ENCODE measurements around the gene UPK3B.
"Not testable (repeated sequence)": the region's sequence is repeated elsewhere in the genome, so short reads cannot be mapped to it uniquely, and the experiment has no call there.

The UPK3B gene

DNA sequence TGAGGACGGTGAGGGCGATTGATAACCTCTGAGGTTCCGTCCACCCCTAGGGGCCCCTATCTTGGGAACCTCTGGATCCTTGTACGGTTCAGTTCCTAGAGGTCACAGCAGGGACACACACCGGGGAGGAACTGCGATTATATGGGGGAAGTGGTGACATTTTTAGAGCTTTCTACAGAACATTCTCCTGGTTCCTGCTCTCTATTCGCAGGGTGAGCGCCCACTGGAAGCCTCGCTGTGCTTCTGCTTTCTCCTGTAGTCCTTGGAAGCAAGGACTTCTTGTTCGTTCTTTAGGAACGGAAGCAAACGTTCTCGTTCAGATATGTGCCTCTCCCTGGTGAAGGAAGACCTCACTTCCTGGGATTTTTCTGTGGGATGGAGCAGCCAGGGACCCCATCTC is 22.4 kb upstream of the UPK3B start:
- not testable (repeated sequence) for DNase-seq (ENCODE audit: low read depth in 2 of 2)

DNA sequence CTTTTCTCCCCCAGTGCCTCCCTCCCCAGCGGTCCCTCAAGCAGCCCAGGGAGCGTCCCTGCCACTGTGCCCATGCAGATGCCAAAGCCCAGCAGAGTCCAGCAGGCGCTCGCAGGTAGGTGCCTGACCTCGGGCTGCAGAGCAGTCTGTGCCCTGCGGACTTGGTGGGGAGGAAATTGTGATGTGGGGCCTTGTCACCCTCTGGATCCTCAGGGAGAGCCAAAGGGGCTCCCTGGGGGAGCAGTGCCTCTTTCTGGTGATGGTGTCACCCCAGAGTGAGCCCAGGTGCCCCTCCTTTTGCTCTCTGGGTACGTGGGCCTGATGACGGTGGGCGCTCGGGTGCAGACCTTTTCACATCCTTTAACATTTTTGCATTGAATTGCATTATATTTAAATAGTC is 18.2 kb upstream of the UPK3B start:
- not testable (repeated sequence) for DNase-seq (ENCODE audit: low read depth in 2 of 2)

DNA sequence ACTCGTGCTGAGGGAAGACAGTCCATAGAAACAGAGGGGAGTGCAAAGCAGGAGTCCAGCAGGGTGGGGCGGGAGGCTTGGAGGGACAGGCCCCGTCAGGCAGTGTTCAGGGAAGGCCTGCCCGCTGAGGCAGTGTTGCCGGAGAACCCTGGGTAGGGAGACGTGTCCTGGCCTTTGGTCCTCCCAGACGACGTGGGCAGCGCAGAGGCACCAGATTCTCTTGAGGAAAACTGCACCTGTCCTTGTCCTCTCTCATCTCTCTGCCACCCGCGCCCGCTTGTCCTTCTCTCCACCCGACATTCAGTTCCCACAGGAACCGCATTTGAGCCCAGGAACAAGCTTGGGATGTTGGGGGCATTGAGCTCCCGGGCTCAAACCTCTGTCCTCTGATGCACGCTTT is 14.6 kb upstream of the UPK3B start:
- not testable (repeated sequence) for DNase-seq (ENCODE audit: low read depth in 2 of 2)

DNA sequence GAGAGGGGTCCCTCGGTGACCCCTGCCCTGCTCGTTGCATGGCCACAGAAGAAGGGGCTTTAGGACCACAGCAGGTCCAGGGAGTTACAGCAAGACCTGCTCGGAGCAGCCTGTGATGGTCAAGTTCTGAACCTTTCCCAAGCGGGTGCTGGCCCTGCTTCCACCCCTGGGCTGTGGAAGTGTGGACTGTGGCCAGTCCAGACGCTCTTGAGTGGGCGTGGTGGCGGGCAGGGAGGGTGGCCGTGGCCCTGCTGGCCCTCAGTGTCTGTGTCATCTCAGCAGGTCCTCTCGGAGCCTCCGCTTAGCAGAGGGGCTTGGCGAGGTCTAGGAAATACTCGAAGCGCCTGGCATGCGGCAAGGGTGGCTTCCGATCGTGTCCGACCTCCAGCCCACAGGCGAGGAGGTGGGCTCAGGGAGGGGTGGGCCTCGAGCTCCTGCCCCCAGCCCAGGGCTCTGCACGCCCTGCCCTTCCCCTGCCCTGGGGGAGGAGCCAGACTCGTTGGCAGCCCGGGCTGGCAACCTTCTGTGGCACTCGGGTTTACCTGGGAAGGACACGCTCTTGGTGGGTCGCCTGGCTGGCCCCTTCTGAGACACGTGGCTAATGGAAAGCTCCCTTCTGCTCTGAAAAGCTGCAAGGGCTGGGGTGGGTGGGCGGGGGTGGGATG is 12.3 kb upstream of the UPK3B start:
- DNase-seq (ENCODE audit: low read depth in 2 of 2) = not testable (repeated sequence)

DNA sequence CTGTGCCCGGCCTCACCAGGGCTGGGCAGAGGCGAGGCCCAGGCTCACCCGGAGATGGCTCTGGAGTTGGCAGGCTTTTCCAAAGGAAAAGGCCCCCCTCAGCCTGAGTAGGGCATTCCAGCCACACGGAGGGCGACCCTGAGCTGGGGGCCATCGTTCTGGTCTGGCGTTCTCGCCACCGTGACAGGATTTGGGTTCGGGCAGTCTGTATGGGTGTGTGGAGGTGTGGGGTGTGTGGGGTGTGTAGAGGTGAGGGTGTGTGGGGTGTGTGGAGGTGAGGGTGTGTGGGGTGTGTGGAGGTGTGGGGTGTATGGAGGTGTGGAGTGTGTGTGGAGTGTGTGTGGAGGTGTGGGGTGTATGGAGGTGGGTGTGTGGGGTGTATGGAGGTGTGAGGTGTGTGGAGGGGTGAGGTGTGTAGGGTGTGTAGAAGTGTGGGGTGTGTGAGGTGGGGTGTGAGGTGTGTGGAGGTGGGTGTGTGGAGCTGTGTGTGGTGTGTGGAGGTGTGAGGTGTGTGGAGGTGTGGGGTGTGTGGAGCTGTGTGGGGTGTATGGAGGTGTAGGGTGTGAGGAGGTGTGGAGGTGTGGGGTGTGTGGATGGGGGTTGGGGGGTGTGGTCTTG is 11.7 kb upstream of the UPK3B start:
- DNase-seq (ENCODE audit: low read depth in 2 of 2) = not testable (repeated sequence)

DNA sequence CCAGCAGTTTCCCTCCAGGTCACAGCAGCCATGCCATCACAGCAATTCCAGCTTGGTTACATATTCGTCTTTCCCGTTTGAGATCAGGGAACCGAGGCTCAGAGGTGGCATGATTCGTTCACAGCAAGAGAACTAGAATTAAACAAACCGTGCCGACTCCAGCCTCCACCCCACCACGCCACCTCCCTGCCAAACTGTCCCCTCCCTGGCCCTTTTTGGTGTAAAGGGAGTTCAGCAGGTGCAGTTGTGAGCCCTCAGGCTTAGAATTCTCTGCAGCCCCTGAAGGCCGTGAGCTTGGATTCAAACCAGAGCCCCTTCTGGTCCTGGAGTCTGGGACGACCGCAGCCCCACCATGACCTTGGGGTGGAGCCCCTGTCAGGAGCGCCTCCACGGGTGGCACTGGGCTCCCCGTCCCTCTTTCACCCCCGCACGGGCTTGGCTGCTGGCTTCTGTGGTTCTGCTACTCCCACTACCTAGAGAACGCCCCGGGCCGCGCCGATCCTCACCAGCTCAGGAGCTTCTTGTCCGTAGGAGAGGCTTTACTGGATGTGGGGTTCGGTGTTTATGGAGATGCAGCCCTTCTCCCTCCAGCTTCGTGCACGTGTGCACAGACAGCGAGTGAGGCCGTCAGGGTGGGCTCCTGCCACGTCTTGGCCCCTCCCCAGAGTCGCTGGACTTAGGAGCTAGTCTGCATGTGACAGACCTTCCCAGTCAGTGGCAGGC is 11.0 kb upstream of the UPK3B start:
- not testable (repeated sequence) for DNase-seq (ENCODE audit: low read depth in 2 of 2)

DNA sequence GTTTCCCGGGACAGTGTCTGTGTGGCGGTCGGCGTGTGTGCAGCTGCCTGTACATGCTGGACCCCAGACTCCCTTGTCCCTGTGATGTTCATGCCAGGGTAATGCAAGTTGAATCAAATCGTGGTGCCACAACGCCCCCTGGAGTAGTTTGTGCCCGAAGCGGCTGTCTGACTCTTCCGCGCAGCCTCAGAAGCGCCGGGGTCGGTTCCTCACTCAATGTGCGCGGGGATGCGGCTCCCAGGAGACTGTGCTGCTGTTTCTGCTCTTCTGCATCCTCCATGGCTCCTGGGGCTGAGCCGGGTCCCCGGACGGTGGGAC is 10.5 kb upstream of the UPK3B start:
- not testable (repeated sequence) for DNase-seq (ENCODE audit: low read depth in 2 of 2)

DNA sequence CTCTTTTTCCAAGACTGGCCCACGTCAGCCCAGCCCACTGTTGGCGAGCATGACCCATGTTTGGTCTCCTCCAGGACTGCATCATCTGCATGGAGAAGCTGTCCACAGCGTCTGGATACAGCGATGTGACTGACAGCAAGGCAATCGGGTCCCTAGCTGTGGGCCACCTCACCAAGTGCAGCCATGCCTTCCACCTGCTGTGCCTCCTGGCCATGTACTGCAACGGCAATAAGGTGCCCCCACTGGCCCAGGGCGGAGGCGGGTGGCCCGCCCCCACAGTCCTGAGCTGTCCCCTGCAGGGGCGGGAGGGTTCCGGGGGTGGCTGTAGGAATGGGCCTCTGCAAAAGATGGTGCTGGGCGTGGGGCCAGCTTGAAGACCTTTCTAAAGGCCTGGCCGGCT is 8.1 kb upstream of the UPK3B start:
- not testable (repeated sequence) for DNase-seq (ENCODE audit: low read depth in 2 of 2)

DNA sequence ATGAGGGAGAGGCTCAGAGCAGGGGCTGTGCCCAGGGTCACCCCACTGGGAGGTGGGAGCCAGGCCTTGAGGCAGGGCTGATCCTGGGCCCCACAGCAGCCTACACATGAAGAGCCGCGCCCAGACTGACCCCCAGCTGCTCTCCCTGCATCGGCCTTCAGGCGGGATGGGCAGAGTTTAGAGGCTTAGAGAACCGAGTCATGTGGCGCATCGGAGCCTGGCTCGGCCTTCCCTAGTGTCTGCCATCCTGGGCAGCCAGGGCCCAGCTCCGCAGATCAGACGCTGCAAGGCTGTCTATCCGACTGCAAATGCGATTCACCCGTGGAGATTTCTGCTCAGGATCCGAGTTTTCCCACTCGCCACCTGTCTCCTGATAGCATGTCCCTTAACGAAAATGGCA is 7.5 kb upstream of the UPK3B start:
- DNase-seq (ENCODE audit: low read depth in 2 of 2) = not testable (repeated sequence)

DNA sequence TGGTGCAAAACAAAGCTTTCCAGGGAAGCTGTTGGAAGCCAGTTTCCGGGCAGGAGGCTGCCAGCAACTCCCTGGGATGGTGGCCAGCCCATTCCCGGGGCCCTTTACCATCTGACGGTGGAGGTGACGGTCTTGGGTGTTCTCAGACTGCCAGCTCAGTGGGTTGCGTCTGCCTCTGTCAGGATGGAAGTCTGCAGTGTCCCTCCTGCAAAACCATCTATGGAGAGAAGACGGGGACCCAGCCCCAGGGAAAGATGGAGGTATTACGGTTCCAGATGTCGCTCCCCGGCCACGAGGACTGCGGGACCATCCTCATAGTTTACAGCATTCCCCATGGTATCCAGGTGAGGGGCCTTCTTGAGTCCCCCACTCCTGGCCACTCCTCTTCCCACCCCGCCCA is 7.1 kb upstream of the UPK3B start:
- not testable (repeated sequence) for DNase-seq (ENCODE audit: low read depth in 2 of 2)

DNA sequence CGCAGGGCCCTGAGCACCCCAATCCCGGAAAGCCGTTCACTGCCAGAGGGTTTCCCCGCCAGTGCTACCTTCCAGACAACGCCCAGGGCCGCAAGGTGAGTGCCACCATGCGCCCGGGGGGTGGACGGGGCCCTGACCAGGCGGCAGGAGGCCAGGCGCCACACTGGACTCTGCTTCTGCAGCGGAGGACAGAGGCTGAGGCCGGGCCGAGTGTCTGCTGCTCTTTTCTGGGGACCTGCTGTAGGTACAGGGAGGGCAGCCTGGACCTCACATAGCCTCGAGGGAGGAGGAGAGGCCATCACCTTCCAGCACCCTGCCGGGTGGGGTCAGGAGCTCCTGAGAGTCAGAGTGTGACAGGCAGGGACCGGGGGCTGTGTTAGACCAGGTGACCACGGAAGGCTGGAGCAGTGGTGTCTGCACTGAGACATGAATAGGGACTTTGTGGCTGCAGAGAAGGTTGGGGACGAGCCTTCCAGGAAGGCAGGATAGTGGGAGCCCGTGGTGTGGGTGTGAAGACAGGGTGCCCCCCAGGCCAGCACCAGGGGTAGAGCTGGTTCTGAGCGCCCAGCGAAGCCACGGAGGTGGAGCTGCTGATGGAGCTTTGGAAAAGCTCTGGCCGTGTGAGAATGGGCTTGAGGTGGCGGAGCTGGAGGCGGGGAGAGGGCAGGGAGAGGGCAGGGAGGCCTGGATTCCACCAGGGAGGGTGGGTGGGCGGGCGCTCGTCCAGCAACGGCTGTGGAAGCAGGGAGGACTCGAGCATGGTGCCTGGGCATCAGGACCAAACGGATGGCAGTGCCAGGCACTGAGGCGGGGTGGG is 5.8 kb upstream of the UPK3B start:
- DNase-seq (ENCODE audit: low read depth in 2 of 2) = not testable (repeated sequence)

DNA sequence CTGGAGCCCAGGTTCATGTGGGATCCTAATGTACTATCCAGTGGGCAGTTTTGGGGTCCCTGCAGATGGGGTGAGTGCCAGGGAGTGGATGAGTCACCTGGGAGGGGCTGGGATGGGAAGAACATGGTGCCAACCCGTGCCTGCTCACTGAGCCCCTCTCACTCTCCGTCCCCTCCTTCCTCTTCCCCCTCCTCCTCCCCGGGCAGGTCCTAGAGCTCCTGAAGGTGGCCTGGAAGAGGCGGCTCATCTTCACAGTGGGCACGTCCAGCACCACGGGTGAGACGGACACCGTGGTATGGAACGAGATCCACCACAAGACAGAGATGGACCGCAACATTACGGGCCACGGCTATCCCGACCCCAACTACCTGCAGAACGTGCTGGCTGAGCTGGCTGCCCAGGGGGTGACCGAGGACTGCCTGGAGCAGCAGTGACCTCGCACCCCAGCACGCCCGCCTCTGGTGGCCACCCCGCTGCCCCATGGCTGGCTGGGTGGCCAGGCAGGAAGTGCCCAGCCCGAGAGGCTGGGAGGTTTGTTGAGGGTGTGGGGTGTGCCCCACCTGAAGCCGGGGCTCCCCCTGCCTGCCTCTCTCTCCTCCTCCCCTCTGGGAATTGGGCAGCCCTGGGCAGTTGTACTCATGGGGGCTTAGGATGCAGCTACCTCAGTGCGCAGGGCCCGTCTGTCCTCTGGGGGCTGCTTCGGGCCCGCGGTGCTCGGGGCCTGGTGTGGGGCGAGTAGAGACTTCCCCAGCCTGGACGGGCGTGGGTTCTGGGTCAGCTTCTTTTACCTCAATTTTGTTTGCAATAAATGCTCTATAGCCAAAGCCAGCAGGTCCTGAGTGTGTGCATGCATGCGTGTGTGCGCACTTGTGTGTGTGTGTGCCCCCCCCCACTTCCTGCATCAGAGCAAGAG is 4.9 kb upstream of the UPK3B start:
- DNase-seq (ENCODE audit: low read depth in 2 of 2) = no peak

DNA sequence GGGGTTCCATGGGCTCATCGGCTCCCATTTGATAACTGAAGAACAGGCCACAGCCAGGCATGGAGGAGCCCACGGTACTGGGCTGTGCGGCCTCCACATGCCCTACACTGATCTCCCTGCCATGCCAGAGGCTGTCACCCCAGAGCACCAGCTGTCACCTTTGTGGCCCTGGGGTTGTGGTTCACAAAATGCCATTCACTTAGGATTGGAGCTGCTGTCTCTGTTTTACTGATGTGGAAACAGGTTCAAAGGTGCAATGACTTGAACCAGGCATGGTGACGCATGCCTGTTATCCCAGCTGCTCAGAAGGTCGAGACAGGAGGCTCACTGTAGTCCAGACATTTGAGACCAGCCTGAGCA is 4.3 kb upstream of the UPK3B start:
- DNase-seq (ENCODE audit: low read depth in 2 of 2) = no peak

DNA sequence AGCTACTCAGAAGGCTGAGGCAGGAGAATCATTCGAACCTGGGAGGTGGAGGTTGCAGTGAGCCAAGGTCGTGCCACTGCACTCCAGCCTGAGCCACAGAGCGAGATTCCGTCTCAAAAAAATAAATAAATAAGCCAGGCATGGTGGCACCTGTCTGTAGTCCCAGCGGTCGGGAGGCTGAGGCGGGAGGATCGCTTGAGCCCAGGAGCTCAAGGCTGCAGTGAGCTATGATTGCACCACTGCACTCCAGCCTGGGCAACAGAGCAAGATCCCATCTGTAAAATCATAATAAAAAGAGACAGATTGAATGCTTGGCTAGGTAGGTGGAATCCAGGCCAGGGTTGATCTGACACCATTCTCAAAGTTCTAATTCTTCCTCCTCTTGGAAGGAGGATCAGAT is 3.7 kb upstream of the UPK3B start:
- not testable (repeated sequence) for DNase-seq (ENCODE audit: low read depth in 2 of 2)

DNA sequence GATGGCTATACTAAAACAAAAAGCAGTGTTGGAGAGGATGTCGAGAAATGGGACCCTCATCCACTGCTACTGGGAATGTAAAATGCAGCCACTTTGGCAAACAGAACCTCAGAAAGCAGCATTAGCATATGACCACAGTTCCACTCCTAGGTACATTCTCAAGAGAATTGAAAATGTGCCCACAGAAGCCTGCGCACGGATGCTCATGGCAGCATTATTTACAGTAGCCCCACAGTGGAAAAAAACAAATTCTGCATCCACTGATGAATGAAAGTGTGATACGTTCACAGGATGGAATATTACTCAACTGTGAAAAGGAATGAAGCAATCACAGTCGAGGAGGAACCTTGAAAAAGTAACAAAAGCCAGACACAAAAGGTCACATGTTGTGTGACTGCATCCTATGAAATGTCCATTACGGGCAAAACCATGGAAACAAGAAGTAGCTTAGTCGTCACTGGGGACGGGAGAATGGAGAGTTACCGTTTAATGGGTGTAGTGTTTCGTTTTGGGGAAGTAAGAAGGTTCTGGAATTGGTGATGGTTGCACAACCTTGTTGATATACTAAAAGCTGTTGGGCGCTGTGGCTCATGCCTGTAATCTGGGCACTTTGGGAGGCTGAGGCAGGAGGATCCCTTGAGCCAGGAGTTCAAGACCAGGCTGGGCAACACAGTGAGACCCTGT is 2.5 kb upstream of the UPK3B start:
- DNase-seq (ENCODE audit: low read depth in 2 of 2) = no peak

DNA sequence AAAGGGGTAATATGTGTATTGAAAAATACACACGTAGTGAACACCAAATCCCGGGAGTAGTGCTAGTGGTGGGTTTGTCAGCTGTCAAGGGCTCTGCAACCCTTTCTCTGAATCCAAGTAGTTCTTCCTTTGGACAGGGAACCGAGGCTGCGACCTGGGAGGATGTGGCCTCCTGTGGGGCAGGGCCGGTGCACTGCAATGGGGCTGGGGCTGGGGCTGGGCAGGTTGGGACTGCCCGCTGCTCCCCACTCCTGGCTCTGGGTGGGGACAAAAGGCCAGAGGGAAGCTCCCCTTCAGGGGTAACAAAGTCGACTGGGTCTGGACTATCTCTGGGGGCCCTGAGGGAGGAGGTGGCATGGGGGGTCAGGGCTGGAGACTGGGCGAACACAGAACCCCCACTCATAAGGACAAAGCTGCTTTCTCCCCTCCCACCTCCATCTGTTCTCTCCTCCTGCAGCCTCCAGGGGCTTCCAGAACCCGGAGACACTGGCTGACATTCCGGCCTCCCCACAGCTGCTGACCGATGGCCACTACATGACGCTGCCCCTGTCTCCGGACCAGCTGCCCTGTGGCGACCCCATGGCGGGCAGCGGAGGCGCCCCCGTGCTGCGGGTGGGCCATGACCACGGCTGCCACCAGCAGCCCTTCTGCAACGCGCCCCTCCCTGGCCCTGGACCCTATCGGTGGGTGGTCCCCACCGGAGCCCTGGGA is 1.0 kb downstream of the UPK3B start:
- DNase-seq (ENCODE audit: low read depth in 2 of 2) = not testable (repeated sequence)

DNA sequence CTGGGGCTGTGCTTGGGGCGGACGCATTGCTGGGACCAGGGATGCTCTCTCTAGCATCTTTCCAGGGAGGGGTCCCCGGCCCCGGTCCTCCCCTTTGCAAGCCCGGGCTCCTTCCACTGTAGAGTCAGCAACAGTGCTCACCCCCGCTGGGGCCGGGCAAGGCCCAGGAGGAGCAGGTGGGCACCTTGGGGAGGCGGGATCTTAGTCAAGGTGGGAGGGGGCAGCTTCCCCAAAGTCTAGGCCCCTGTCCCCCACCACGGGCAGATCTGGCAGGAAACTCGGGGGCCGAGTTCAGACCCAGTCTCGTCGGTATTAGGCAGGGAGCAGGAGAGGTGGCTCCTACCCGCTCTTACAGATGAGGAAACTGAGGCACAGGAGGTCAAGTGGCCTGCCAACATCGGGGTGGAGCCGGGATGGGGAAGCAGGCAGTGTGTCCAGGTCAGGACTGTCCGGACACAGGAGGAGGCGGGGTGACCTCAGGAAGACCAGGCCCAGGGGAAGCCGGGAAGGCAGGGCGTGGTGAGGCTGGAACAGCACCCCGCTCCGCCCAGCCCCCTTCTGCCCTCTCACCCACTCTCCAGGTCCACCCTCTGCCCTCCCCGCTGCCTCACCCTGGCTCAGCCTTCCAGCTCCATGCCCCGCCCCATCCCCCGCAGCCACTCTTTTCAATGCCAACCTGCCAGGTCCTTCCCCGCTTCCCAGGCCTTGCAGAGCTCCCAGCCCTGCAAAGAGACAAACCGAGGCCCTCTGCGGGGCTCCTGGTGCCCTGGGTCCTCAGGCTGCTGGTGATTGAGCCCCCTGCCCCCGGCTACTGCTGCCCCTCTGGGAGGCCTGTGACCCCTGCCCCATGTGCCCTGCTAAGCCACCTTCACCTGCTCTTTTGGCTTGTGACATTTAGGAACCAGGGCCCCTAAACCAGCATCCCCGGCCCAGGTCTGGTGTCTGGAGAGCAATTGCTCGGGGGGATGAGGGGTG is 1.8 kb downstream of the UPK3B start:
- not testable (repeated sequence) for DNase-seq (ENCODE audit: low read depth in 2 of 2)

DNA sequence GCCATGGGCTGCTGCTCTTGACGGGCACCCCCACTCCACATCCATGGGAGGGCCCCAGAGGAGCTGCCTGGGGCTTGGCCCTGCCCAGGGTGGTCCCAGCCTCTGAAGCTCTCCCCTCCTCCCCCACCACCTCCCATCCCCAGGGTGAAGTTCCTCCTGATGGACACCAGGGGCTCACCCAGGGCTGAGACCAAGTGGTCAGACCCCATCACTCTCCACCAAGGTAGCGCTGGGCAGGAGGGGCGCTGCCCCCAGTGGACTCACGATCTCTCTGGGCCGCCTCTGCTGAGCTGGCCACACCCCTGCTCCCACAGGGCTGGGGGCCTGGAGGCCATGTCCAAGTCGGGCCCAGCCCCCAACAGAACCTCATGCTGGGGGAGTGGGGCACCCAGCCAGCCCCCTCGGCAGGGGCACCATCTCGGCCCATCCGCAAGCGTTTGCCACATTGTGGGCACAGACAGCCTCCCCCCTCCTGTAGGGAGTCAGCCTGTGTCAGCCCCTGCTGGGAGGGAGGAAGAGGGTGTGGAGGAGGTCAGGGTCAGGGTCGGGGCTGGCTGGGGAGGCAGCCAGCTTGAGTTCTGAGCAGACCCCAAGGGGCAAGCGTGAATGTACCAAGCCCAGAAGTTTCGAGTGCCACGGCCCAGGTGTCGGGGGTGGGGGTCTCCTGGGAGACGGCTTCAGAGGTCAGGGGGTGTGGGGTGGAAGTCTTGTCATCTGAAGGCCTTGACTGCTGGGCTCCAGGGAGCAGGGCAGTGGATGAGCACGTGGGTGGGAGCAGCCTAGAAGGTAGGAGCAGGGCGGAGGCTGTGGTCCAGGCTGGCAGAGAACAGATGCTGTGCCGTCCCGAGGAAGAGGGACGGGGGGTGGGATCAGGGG is 2.8 kb downstream of the UPK3B start:
- DNase-seq (ENCODE audit: low read depth in 2 of 2) = no peak

All from activated CD8-positive, alpha-beta memory T cell treated with anti-CD3 and anti-CD28 coated beads for 4 hours (primary cell).